Activated T-cell treated with anti-CD3 and anti-CD28 coated beads, Interleukin-2, amount 50 U/mL, for 4 hours (primary cell): Measurements from ENCODE around the gene EIF1. TPM values are rescaled to one million over a fixed set of nuclear protein-coding genes. Genes with fewer than 3 reads are reported as not detected.
A peak's percentile ranks its signal among the peaks of the same experiment; 100 is the strongest.
"Not testable (repeated sequence)": the region's sequence is repeated elsewhere in the genome, so short reads cannot be mapped to it uniquely, and the experiment has no call there.

Source experiments
- ATAC-seq, 2 donors: fragments of 200-7000 bp; cut with Tn5 transposase; one replicate each; pipeline ENCODE4 v1.10.0; 2021
- DNase-seq: peaks from one replicate; pipeline ENCODE4 v3.0.0-alpha.2; 2020
- H3K27me3 Mint-ChIP-seq: one replicate; pipeline ENCODE4 v1.8.0; 2021; ENCODE audit warnings: low read depth, mixed read lengths
- H3K36me3 Mint-ChIP-seq: one replicate; pipeline ENCODE4 v1.8.0; 2022; ENCODE audit warnings: mixed read lengths; ENCODE audit not compliant: insufficient read depth
- H3K4me1 Mint-ChIP-seq: one replicate; pipeline ENCODE4 v1.8.0; 2021; ENCODE audit warnings: low read depth, mixed read lengths
- H3K4me3 Mint-ChIP-seq: one replicate; pipeline ENCODE4 v1.8.0; 2021; ENCODE audit warnings: mild to moderate bottlenecking, moderate library complexity, mixed read lengths
- H3K9me3 Mint-ChIP-seq: one replicate; pipeline ENCODE4 v1.8.0; 2021; ENCODE audit warnings: mixed read lengths
- total RNA-seq, 3 donors: library from RNA; stranded (reverse); gene quantifications; one replicate each; pipeline ENCODE4 v1.2.1, GENCODE V29; 2021

Gene EIF1
- total RNA-seq, 3 donors from 2014 or later = 1,373 to 1,742 (median 1,506) TPM

- Mint-ChIP-seq H3K4me3 (no peak overlapping the region), H3K36me3 (peaks cover 14% of the 10 kb centered on the region), H3K27me3 (peaks cover 2% of the 10 kb centered on the region), H3K9me3 (no peaks in the 10 kb centered on the region), H3K4me1 (peaks cover 19% of the 10 kb centered on the region)
- no peak for ATAC-seq
- DNase-seq = no peak
Measured at GRCh38 chr17:41697122-41697962, 8.7 kb downstream of the EIF1 start.

- H3K4me3 Mint-ChIP-seq, H3K36me3 Mint-ChIP-seq, H3K27me3 Mint-ChIP-seq, ATAC-seq, DNase-seq, H3K9me3 Mint-ChIP-seq: not testable (repeated sequence)
- H3K4me1 Mint-ChIP-seq = peaks cover 10% of the 10 kb centered on the region
Measured at GRCh38 chr17:41700843-41701242, 12.2 kb downstream of the EIF1 start.

- Mint-ChIP-seq H3K27me3 (peaks cover 4% of the 10 kb centered on the region), H3K4me1 (peaks cover 4% of the 10 kb centered on the region), H3K9me3 (no peaks in the 10 kb centered on the region), H3K36me3 (no peaks in the 10 kb centered on the region), H3K4me3 (no peak overlapping the region)
- no peak for ATAC-seq
- DNase-seq = no peak
Measured at GRCh38 chr17:41702712-41703111, 14.0 kb downstream of the EIF1 start.

- Mint-ChIP-seq H3K4me1 (peaks cover 4% of the 10 kb centered on the region), H3K27me3 (peaks cover 6% of the 10 kb centered on the region), H3K9me3 (no peaks in the 10 kb centered on the region), H3K4me3 (no peak overlapping the region), H3K36me3 (no peaks in the 10 kb centered on the region)
- no peak for DNase-seq
- peak in 1 of 2 donors; percentile 23 for ATAC-seq
Measured at GRCh38 chr17:41705271-41705991, 16.7 kb downstream of the EIF1 start.

- Mint-ChIP-seq H3K9me3 (no peaks in the 10 kb centered on the region), H3K4me3 (no peak overlapping the region), H3K27me3 (peaks cover 12% of the 10 kb centered on the region)
Measured at GRCh38 chr17:41707803-41708669, 19.4 kb downstream of the EIF1 start.

GRCh38 chr17:41710472-41711090, 21.9 kb downstream of the EIF1 start:
- H3K4me1 Mint-ChIP-seq = peaks cover 5% of the 10 kb centered on the region
- H3K36me3 Mint-ChIP-seq = no peaks in the 10 kb centered on the region
- peaks cover 10% of the 10 kb centered on the region for H3K27me3 Mint-ChIP-seq
- peak in 1 of 2 donors; percentile 35 for ATAC-seq
- H3K4me3 Mint-ChIP-seq = no peak overlapping the region
- DNase-seq = no peak
- no peaks in the 10 kb centered on the region for H3K9me3 Mint-ChIP-seq

More at GRCh38 chr17:41707803-41708669, 19.4 kb downstream of the EIF1 start:
- peaks cover 5% of the 10 kb centered on the region for H3K4me1 Mint-ChIP-seq
- DNase-seq = no peak
- no peaks in the 10 kb centered on the region for H3K36me3 Mint-ChIP-seq
- ATAC-seq = no peak

- DNase-seq (no peak), ATAC-seq (no peak)
- Mint-ChIP-seq H3K36me3 (no peaks in the 10 kb centered on the region), H3K4me3 (no peak within 1 kb of the TSS), H3K4me1 (peaks cover 5% of the 10 kb centered on the region), H3K9me3 (no peaks in the 10 kb centered on the region), H3K27me3 (peaks cover 10% of the 10 kb centered on the region)
Measured at GRCh38 chr17:41711669-41712400, 23.1 kb downstream of the EIF1 start, which contains the start of gene GAST. Gene GAST, plus strand, starts transcription at chr17:41712331. Its CDS starts 3,106 bp downstream, at chr17:41715437.

- H3K36me3 Mint-ChIP-seq = no peaks in the 10 kb centered on the region
- H3K4me1 Mint-ChIP-seq = no peaks in the 10 kb centered on the region
- H3K27me3 Mint-ChIP-seq = no peaks in the 10 kb centered on the region
- H3K4me3 Mint-ChIP-seq = no peak overlapping the region
- peak; percentile 65 to 78 for ATAC-seq
- DNase-seq = no peak
- H3K9me3 Mint-ChIP-seq = no peaks in the 10 kb centered on the region
Measured at GRCh38 chr17:41717408-41718286, 29.0 kb downstream of the EIF1 start.

- Mint-ChIP-seq H3K36me3 (no peaks in the 10 kb centered on the region), H3K4me3 (no peak overlapping the region), H3K27me3 (no peaks in the 10 kb centered on the region), H3K4me1 (no peaks in the 10 kb centered on the region), H3K9me3 (no peaks in the 10 kb centered on the region)
- ATAC-seq (no peak), DNase-seq (no peak)
Measured at GRCh38 chr17:41718287-41718645, 29.6 kb downstream of the EIF1 start.

- DNase-seq = no peak
Measured at GRCh38 chr17:41722231-41722630, 33.5 kb downstream of the EIF1 start.

GRCh38 chr17:41723801-41724475, 35.3 kb downstream of the EIF1 start:
- no peaks in the 10 kb centered on the region for H3K9me3 Mint-ChIP-seq
- no peaks in the 10 kb centered on the region for H3K4me1 Mint-ChIP-seq
- DNase-seq (no peak), ATAC-seq (no peak)
- H3K4me3 Mint-ChIP-seq = no peak overlapping the region
- no peaks in the 10 kb centered on the region for H3K36me3 Mint-ChIP-seq
- peaks cover 11% of the 10 kb centered on the region for H3K27me3 Mint-ChIP-seq

More at GRCh38 chr17:41722231-41722630, 33.5 kb downstream of the EIF1 start:
- H3K4me3 Mint-ChIP-seq = no peak overlapping the region
- H3K4me1 Mint-ChIP-seq = no peaks in the 10 kb centered on the region
- ATAC-seq = no peak
- no peaks in the 10 kb centered on the region for H3K36me3 Mint-ChIP-seq
- H3K27me3 Mint-ChIP-seq = peaks cover 11% of the 10 kb centered on the region
- H3K9me3 Mint-ChIP-seq = no peaks in the 10 kb centered on the region

- Mint-ChIP-seq H3K36me3 (no peaks in the 10 kb centered on the region), H3K4me1 (no peaks in the 10 kb centered on the region), H3K27me3 (peaks cover 11% of the 10 kb centered on the region), H3K9me3 (no peaks in the 10 kb centered on the region), H3K4me3 (no peak overlapping the region)
- DNase-seq = no peak
- no peak for ATAC-seq
Measured at GRCh38 chr17:41724476-41725050, 35.9 kb downstream of the EIF1 start.
